CD14-positive monocyte (primary cell): ENCODE results near the gene SMU1. TPM values are rescaled to one million over a fixed set of nuclear protein-coding genes. Genes with fewer than 3 reads are reported as not detected.

ENCODE experiments used
- DNase-seq, 3 donors: peaks; one replicate each; pipeline ENCODE4 v3.0.0-alpha.2; 2011 to 2022
- H2AFZ ChIP-seq: 2 replicates; pipeline ENCODE4 v1.6.0; 2012; ENCODE audit warnings: mild to moderate bottlenecking, low read depth, low read length, inconsistent platforms; ENCODE audit not compliant: insufficient read depth, poor library complexity, severe bottlenecking
- H3K27ac ChIP-seq, 2 donors: 1 replicate in 1 of 2; 2 replicates in 1 of 2; pipeline ENCODE4 v1.5.1; 2012 to 2013; ENCODE audit warnings: low read length in 2 of 2, control low read depth in 1 of 2, inconsistent platforms in 1 of 2, low read depth in 1 of 2, mild to moderate bottlenecking in 1 of 2
- H3K27me3 ChIP-seq, 2 donors: one replicate each; pipeline versions ENCODE4 v1.6.0 to v1.6.1; 2011 to 2013; ENCODE audit warnings: low read length in 2 of 2; ENCODE audit not compliant: control insufficient read depth in 2 of 2, insufficient read depth in 2 of 2
- H3K36me3 ChIP-seq, 2 donors: replicated peaks in 1 of 2; 1 replicate in 1 of 2; 2 replicates in 1 of 2; pipeline versions ENCODE4 v1.5.1 to v1.6.1; 2012 to 2013; ENCODE audit warnings: low read length in 2 of 2, control low read depth in 1 of 2, inconsistent platforms in 1 of 2, mild to moderate bottlenecking in 1 of 2; ENCODE audit not compliant: insufficient read depth in 2 of 2, control insufficient read depth in 1 of 2
- H3K4me1 ChIP-seq, 2 donors: 1 replicate in 1 of 2; 2 replicates in 1 of 2; pipeline versions ENCODE4 v1.5.1 to v1.6.1; 2012 to 2013; ENCODE audit warnings: low read length in 2 of 2, control low read depth in 1 of 2, inconsistent platforms in 1 of 2, mild to moderate bottlenecking in 1 of 2, moderate library complexity in 1 of 2; ENCODE audit not compliant: insufficient read depth in 2 of 2, control insufficient read depth in 1 of 2
- H3K4me2 ChIP-seq: replicated peaks from 2 replicates; pipeline ENCODE3; 2012; ENCODE audit warnings: low read length, moderate library complexity, mild to moderate bottlenecking; ENCODE audit not compliant: poor library complexity, severe bottlenecking; ENCODE audit errors: extremely low read depth
- H3K4me3 ChIP-seq, 3 experiments: fragments of 200-600 bp in 1 of 3; sonication (generic) in 1 of 3; replicated peaks in 1 of 3; 1 replicate in 2 of 3; 2 replicates in 1 of 3; pipeline ENCODE4 v1.5.1; 2011 to 2013; ENCODE audit warnings: low read length in 3 of 3, mild to moderate bottlenecking in 3 of 3, control low read depth in 2 of 3, low read depth in 2 of 3, inconsistent platforms in 1 of 3, moderate library complexity in 1 of 3
- H3K79me2 ChIP-seq: 2 replicates; pipeline ENCODE4 v1.6.0; 2012; ENCODE audit warnings: mild to moderate bottlenecking, control low read depth, inconsistent platforms, low read length, moderate library complexity; ENCODE audit not compliant: insufficient read depth
- H3K9ac ChIP-seq: 2 replicates; pipeline ENCODE4 v1.6.0; 2017; ENCODE audit warnings: low read length, mild to moderate bottlenecking; ENCODE audit not compliant: insufficient read depth, poor library complexity, severe bottlenecking
- H3K9me3 ChIP-seq, 2 donors: replicated peaks in 1 of 2; 1 replicate in 1 of 2; 2 replicates in 1 of 2; pipeline versions ENCODE4 v1.5.1 to v1.6.1; 2012 to 2013; ENCODE audit warnings: low read length in 2 of 2, control low read depth in 1 of 2; ENCODE audit not compliant: control insufficient read depth in 1 of 2, insufficient read depth in 1 of 2
- H4K20me1 ChIP-seq: 2 replicates; pipeline ENCODE4 v1.6.0; 2012; ENCODE audit warnings: mild to moderate bottlenecking, low read length, control low read depth, moderate library complexity; ENCODE audit not compliant: insufficient read depth
- H3K27ac Mint-ChIP-seq, 7 donors: one replicate each; pipeline ENCODE4 v1.8.0; 2020; ENCODE audit warnings: mild to moderate bottlenecking in 7 of 7, mixed read lengths in 7 of 7, moderate library complexity in 6 of 7, inconsistent platforms in 2 of 7
- H3K27me3 Mint-ChIP-seq, 3 donors: one replicate each; pipeline ENCODE4 v1.8.0; 2021 to 2022; ENCODE audit warnings: low read depth in 3 of 3, mild to moderate bottlenecking in 3 of 3, mixed read lengths in 3 of 3, moderate library complexity in 3 of 3, inconsistent platforms in 1 of 3
- H3K36me3 Mint-ChIP-seq, 2 donors: one replicate each; pipeline ENCODE4 v1.8.0; 2020; ENCODE audit warnings: mixed read lengths in 2 of 2, inconsistent platforms in 1 of 2, mild to moderate bottlenecking in 1 of 2
- H3K4me1 Mint-ChIP-seq: one replicate; pipeline ENCODE4 v1.8.0; 2020; ENCODE audit warnings: mild to moderate bottlenecking, mixed read lengths
- H3K4me3 Mint-ChIP-seq, 2 donors: one replicate each; pipeline ENCODE4 v1.8.0; 2020; ENCODE audit warnings: mild to moderate bottlenecking in 2 of 2, mixed read lengths in 2 of 2, moderate library complexity in 1 of 2
- H3K9me3 Mint-ChIP-seq, 7 donors: one replicate each; pipeline ENCODE4 v1.8.0; 2020 to 2022; ENCODE audit warnings: mixed read lengths in 7 of 7, mild to moderate bottlenecking in 6 of 7, moderate library complexity in 6 of 7, inconsistent platforms in 2 of 7
- CTCF ChIP-seq: fragments of 200-600 bp; IDR thresholded peaks from one replicate; pipeline ENCODE4 v1.8.0; 2022; ENCODE audit warnings: antibody characterized with exemption, mild to moderate bottlenecking
- WGBS: methylation state at CpG from one replicate; pipeline ENCODE4 v1.1.5; 2013; ENCODE audit warnings: missing lambda C conversion rate; ENCODE audit not compliant: insufficient coverage; 5-methylcytosine and 5-hydroxymethylcytosine counted together
- intact Hi-C, 2 donors: fragments of 100-400 bp; cut with micrococcal nuclease; formaldehyde crosslinking; loops; one replicate each; pipeline versions ENCODE4 v1.15.0 to v1.15.1; 2023
- polyA plus RNA-seq, 3 donors: library from polyadenylated mRNA; depleted of rRNA in 1 of 3; unstranded in 2 of 3; stranded (reverse) in 1 of 3; fragments of 300-500 nt in 2 of 3; fragments of >200 nt in 1 of 3; fragmentation: Illumina TruSeq in 2 of 3; gene quantifications; 1 replicate in 2 of 3; 2 replicates in 1 of 3; pipeline ENCODE4 v1.2.3, GENCODE V29; 2012 to 2021

Gene SMU1
- polyA plus RNA-seq, 3 donors, result 8.0 to 21.7 (median 19.3) TPM

- TF ChIP-seq CTCF, result no peak
- Mint-ChIP-seq H3K27me3 (no peaks in the 10 kb centered on the region), H3K27ac (peak overlapping the region in 6 of 7 donors; percentile 5 to 90 (median 62)), H3K4me1 (peaks cover 42% of the 10 kb centered on the region), H3K4me3 (no peak overlapping the region), H3K9me3 (peaks cover 0 to 3% (median 0%) of the 10 kb centered on the region in 7 donors), H3K36me3 (peaks cover 66 to 71% of the 10 kb centered on the region in 2 donors)
- WGBS, result 98% methylated on average over 4 of the region's 5 CpGs
- no peaks in the 10 kb centered on the region for H3K9me3 ChIP-seq
- no peak for DNase-seq
- peaks cover 100% of the 10 kb centered on the region for H4K20me1 ChIP-seq
- H3K27me3 ChIP-seq, result no peaks in the 10 kb centered on the region
- no peak overlapping the region for H2AFZ ChIP-seq
- peaks cover 100% of the 10 kb centered on the region for H3K79me2 ChIP-seq
- H3K9ac ChIP-seq, result no peak overlapping the region
- H3K4me1 ChIP-seq, result peaks cover 32 to 45% of the 10 kb centered on the region in 2 donors
- peaks cover 71 to 82% of the 10 kb centered on the region in 2 donors for H3K36me3 ChIP-seq
- H3K4me2 ChIP-seq, result no peak overlapping the region
- H3K4me3 ChIP-seq, result no peak overlapping the region
- intact Hi-C loops, result no loop called here
- H3K27ac ChIP-seq, result peak overlapping the region in 1 of 2 donors; percentile 71
Observed at GRCh38 chr9:33030285-33030684, 46.2 kb downstream of the SMU1 start.

GRCh38 chr9:33029231-33029786 lies 47.2 kb downstream of the SMU1 start:
- H3K9me3 Mint-ChIP-seq, result peaks cover 0 to 3% (median 0%) of the 10 kb centered on the region in 7 donors
- H3K36me3 Mint-ChIP-seq, result peaks cover 56 to 61% of the 10 kb centered on the region in 2 donors
- H3K27me3 ChIP-seq, result no peaks in the 10 kb centered on the region
- peaks cover 45% of the 10 kb centered on the region for H3K4me1 Mint-ChIP-seq
- H3K27ac Mint-ChIP-seq, result peak overlapping the region; percentile 83 to 95 (median 88)
- peaks cover 97% of the 10 kb centered on the region for H3K79me2 ChIP-seq
- no CpG with 5 or more reads among the region's 4 CpGs for WGBS
- DNase-seq, result peak; percentile 75 to 90 (median 77)
- H3K36me3 ChIP-seq, result peaks cover 61 to 72% of the 10 kb centered on the region in 2 donors
- no peak overlapping the region for H2AFZ ChIP-seq
- no peak for TF ChIP-seq CTCF
- H3K27ac ChIP-seq, result peak overlapping the region in 1 of 2 donors; percentile 71
- peaks cover 92% of the 10 kb centered on the region for H4K20me1 ChIP-seq
- H3K9ac ChIP-seq, result no peak overlapping the region
- H3K9me3 ChIP-seq, result no peaks in the 10 kb centered on the region
- peak overlapping the region in 1 of 2 donors; percentile 48 for H3K4me3 Mint-ChIP-seq
- H3K4me1 ChIP-seq, result peaks cover 35 to 48% of the 10 kb centered on the region in 2 donors
- H3K27me3 Mint-ChIP-seq, result no peaks in the 10 kb centered on the region
- intact Hi-C loops, result loop anchor here in 1 of 2 donors (5.0 to 10.0 kb wide), 4 partner anchors 45 to 445 kb away; partner anchors contain the start of genes B4GALT1, BAG1, CHMP5 and NOL6
- H3K4me3 ChIP-seq, result peak overlapping the region in 1 of 3 experiments; percentile 99
- H3K4me2 ChIP-seq, result peak overlapping the region; percentile 48
